HG02759 (cell line): ENCODE data around the gene COL12A1.
A peak's percentile ranks its signal among the peaks of the same experiment; 100 is the strongest.

Experiments
- ATAC-seq: cut with Tn5 transposase; IDR thresholded peaks from one replicate; pipeline ENCODE4 v1.9.1; 2021; ENCODE audit warnings: mild to moderate bottlenecking, moderate library complexity; ENCODE audit not compliant: unreplicated experiment

Gene COL12A1

GRCh38 chr6:75180864-75181263, 25.0 kb downstream of the COL12A1 start:
- ATAC-seq, result no peak

GRCh38 chr6:75178757-75179156, 27.1 kb downstream of the COL12A1 start:
- no peak for ATAC-seq

- ATAC-seq, result no peak
Measured at GRCh38 chr6:75176076-75176582, 29.7 kb downstream of the COL12A1 start.

- no peak for ATAC-seq
Measured at GRCh38 chr6:75171986-75172385, 33.9 kb downstream of the COL12A1 start.

GRCh38 chr6:75171567-75171966, 34.3 kb downstream of the COL12A1 start:
- no peak for ATAC-seq

GRCh38 chr6:75170691-75171560, 34.9 kb downstream of the COL12A1 start:
- no peak for ATAC-seq

- no peak for ATAC-seq
Measured at GRCh38 chr6:75169689-75170586, 35.9 kb downstream of the COL12A1 start.

GRCh38 chr6:75167851-75168250, 38.0 kb downstream of the COL12A1 start:
- no peak for ATAC-seq

GRCh38 chr6:75167325-75167724, 38.5 kb downstream of the COL12A1 start:
- ATAC-seq, result no peak

GRCh38 chr6:75166773-75167172, 39.1 kb downstream of the COL12A1 start:
- no peak for ATAC-seq

GRCh38 chr6:75166236-75166635, 39.6 kb downstream of the COL12A1 start:
- no peak for ATAC-seq

GRCh38 chr6:75158176-75158575, 47.7 kb downstream of the COL12A1 start:
- no peak for ATAC-seq

- ATAC-seq, result no peak
Measured at GRCh38 chr6:75157336-75157735, 48.5 kb downstream of the COL12A1 start.

GRCh38 chr6:75156186-75156878, 49.5 kb downstream of the COL12A1 start:
- no peak for ATAC-seq

- no peak for ATAC-seq
Measured at GRCh38 chr6:75155631-75156030, 50.2 kb downstream of the COL12A1 start.

GRCh38 chr6:75154973-75155372, 50.9 kb downstream of the COL12A1 start:
- ATAC-seq, result no peak

- ATAC-seq, result no peak
Measured at GRCh38 chr6:75150685-75151412, 55.0 kb downstream of the COL12A1 start.

GRCh38 chr6:75149696-75150095, 56.2 kb downstream of the COL12A1 start:
- no peak for ATAC-seq

- no peak for ATAC-seq
Measured at GRCh38 chr6:75149240-75149639, 56.6 kb downstream of the COL12A1 start.

- ATAC-seq, result peak; percentile 82
Measured at GRCh38 chr6:75147512-75147911, 58.3 kb downstream of the COL12A1 start.
